Left renal cortex interstitium (tissue), 4 donors: ENCODE data around the gene KREMEN1. TPM values are rescaled to one million over a fixed set of nuclear protein-coding genes. Genes with fewer than 3 reads are reported as not detected.

ENCODE experiments used
- DNase-seq, 4 donors: peaks; one replicate each; pipeline ENCODE4 v3.0.0-alpha.2; 2013; ENCODE audit warnings: low read depth in 4 of 4, low spot score in 2 of 4, missing footprints in 1 of 4
- polyA plus RNA-seq, 4 donors: library from polyadenylated mRNA; unstranded; fragments of 120-200 nt; gene quantifications; one replicate each; pipeline ENCODE4 v1.2.1, GENCODE V29; 2013; ENCODE audit not compliant: insufficient read length in 4 of 4

The KREMEN1 gene
- polyA plus RNA-seq, 4 donors, result 23.5 to 24.9 (median 24.6) TPM

GRCh38 chr22:29216011-29216872 is 143.4 kb downstream of the KREMEN1 start:
- DNase-seq, result no peak

DNA sequence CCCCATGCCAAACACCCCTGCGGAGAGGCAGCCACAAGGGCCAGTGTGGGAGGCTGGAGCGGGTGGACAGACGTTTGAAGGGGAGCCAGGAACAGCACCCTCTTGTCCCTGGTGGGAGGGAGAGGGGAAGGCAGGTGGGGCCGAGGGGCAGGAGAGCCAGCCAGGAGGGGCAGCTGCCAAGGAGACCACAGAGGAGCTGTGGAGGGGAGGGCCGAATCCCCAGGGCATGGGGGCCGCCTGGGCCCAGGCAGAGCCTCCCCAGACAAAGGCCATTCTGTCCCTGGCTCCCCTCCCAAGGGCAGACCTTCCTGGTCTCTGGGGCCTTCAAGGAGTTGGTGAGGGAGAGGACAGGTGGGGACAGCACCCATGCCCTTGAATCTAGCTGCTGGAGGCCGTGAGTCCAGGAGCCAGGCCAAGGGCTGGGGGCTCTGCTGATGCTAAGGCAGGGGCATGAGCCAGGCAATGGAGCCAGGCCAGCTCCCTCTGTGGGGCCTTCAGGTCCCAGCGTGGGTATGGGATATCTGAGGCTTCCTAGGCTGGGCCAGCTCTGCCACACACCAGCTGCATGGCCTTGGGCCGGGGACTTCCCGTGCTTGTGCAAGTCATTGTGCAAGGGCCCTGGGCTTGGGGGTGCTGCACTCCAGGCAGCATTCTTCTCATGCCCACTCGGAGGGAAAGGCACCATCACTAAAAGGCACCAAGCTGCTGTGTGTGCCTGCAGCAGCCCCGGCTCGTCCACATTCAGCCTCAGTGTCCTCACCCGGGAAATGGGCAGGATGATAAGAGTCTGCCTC is 144.2 kb downstream of the KREMEN1 start:
- DNase-seq, result no peak

Other genes starting within 250 kb of the KREMEN1 start
- gene ZNRF3, start 189.5 kb upstream of the KREMEN1 start, polyA plus RNA-seq, result 10 to 100 TPM; 25.9 to 31.7 (median 30.2) TPM
- 1 to 10 TPM; 1.2 to 1.5 (median 1.4) TPM for gene C22orf31, start 11.2 kb upstream of the KREMEN1 start, polyA plus RNA-seq
- gene EMID1, start 132.9 kb downstream of the KREMEN1 start, polyA plus RNA-seq, result 100 to 1,000 TPM in 2 of 4 donors, 10 to 100 TPM in 2; 63.6 to 119 (median 99.3) TPM
- gene RHBDD3, start 194.9 kb downstream of the KREMEN1 start, polyA plus RNA-seq, result 10 to 100 TPM; 22.2 to 45.4 (median 36.0) TPM
- 100 to 1,000 TPM; 274 to 396 (median 339) TPM for gene EWSR1, start 195.2 kb downstream of the KREMEN1 start, polyA plus RNA-seq
- 10 to 100 TPM in 2 of 4 donors, 1 to 10 TPM in 2; 5.4 to 11.4 (median 8.5) TPM for gene GAS2L1, start 233.6 kb downstream of the KREMEN1 start, polyA plus RNA-seq
- under 1 TPM in 3 of 4 donors, not detected in 1; 0.27 to 0.92 (median 0.29) TPM for gene RASL10A, start 242.7 kb downstream of the KREMEN1 start, polyA plus RNA-seq